GM21381 (cell line): ENCODE data around the gene NID1.
"Not testable (repeated sequence)": the region's sequence is repeated elsewhere in the genome, so short reads cannot be mapped to it uniquely, and the experiment has no call there.

Source experiments
- ATAC-seq: cut with Tn5 transposase; IDR thresholded peaks from one replicate; pipeline ENCODE4 v1.9.1; 2021; ENCODE audit warnings: mild to moderate bottlenecking, moderate library complexity; ENCODE audit not compliant: unreplicated experiment

The NID1 gene

DNA sequence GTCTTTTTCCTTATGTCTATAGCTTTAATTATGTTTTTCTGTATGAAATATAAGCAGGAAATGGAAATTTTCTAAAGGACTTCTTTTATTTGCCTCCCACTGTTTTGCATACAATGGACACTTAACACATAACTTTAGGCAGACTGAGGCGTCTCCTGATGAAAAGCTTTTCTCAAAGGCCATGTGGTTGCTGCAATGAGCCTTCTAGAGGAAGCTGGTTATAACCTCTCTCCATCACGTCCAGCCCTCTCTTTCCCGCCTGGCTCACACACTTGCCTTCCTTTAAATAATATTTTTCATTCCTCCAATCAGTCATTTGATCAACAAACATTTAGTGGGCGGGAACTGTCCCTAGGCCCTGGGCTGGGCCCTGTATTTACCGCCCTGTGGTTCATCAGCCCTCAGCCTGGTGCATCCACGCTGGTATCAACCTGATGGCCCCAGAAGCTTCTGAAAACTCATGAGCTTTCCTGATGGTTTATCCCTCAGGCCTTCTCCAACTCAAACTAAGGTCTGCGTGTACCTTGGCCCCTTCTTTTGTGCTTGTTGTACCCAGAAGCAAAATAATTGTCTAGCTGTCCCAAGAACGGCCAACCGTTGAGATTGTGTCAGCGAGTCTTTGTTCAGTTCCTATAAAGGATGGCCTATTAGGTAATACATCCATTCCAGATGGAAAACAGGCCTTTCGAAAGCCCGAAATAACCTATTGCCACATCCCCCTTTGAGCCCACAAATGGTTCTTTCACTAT, 122.8 kb downstream of the NID1 start:
- no peak for ATAC-seq

DNA sequence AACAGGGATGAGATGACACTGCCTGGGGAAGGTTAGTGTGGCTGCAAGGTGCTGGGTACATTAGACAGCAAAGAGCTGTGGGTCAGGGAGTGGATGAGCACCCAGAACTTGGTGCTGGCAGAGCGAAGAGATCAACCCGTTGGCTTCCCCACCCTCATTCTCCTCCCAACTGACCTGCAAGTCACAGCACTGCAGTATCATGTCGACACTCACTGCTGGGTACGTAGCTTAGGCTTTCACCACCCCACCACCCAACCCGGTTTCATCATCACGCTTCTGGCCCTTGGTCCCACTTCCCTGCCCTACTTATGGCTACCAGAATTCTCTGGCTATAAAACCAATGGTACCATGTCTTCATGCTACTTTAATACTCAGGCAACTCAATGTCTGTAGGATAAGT, 124.6 kb downstream of the NID1 start:
- no peak for ATAC-seq

DNA sequence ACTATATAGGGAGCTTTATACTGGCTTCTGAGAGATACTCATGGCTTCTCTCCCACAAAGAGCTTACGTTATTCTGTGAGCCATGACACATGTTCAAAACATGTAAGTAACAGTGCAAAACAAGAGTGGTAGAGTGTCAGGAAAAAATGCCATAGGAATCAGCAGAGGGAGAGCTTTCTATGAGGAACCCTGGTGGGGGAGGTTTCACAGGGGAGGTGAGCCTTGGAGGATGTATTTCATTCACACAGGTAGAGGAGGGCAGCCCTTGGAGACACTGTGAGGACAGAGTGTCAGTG, 125.5 kb downstream of the NID1 start:
- ATAC-seq = no peak

DNA sequence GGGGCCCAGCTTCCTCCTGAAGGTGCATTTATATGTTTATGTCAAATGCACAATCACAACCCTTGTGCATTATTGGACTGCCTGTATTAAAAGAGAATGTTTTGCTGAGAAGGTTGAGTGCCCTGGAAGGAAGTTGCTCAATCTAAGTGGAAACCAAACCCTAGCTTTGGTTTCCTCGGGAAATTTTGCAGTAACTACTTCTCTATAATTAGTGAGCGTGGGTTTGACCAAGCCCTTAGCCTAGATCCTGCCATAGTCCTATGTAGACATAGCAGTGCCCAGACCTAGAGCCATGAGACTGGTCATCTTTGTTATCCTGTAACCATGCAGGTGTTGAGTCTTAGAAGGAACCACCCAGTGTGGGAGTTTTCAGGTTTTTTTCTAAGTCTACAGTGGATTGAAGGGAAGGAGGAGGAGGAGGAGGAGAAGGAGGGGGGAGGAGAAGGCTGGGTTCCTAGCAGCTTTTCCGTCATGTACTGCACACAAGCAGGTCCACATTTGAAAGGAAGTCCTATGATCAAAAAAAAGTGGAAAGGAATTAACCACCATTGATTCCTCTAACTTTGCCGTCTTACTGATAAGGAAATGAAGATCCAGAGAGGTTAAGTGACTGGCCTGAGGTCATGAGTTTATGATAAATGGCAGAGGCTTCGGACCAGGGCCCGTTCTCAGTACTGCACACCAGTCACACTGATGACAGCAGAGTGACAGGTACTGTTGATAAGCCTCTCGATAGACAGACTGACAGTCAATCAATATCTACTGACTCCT, 126.0 kb downstream of the NID1 start:
- ATAC-seq = no peak

DNA sequence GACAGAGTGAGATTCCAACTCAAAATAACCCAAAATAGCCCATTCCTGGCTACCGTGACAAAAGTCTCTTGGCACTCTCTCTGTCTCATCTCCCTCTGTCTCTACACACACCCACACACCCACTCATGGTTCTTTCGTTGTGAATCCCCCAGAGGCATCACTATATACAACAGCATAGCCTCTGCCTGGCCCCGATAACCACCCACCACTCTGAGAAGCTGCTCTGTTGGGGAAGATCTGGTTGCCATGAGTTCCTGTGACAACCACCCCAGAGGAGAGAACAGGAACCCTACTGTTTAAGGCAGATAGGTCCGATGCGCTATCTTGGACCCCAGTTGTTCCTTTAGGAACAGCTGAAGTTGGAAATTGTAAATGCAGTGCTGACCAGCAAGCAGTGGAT, 127.8 kb downstream of the NID1 start:
- no peak for ATAC-seq

- no peak for ATAC-seq
Observed at GRCh38 chr1:235935235-235936225, 129.4 kb downstream of the NID1 start.

GRCh38 chr1:235933766-235934116, 131.1 kb downstream of the NID1 start:
- ATAC-seq = no peak

DNA sequence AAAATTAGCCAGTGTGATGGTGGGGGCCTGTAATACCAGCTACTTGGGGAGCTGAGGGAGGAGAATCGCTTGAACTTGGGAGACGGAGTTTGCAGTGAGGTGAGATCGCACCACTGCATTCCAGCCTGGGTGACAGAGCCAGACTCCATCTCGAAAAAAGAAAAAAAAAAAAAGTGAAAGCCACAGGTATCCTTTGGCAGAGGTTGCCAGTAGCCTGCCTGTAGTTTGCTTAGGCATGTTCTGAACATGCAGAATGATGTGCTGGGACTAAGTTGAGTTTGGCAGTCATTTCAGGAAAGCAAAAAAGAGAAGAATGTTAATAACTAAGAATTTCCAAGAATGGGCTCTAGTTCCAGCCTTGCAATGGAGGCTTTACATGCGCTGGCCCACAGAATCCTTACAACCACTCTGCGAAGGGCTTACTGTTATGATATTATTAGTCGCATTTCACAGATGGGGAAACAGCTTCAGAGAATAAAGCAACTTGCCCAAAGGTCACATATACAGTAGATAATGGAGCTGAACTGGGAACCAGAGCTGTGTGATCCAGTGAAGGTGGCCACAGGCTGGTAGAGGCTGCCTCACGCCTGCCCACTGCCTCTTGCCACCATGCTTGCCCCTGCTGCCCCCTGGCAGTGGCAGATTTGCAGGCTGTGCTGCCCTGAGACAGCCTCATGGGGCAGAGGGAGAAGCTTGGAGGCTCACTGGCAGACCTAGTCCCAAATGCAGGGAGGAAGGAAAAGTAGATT, 131.7 kb downstream of the NID1 start:
- no peak for ATAC-seq

- peak; percentile 51 for ATAC-seq
Observed at GRCh38 chr1:235932090-235932510, 132.8 kb downstream of the NID1 start.

DNA sequence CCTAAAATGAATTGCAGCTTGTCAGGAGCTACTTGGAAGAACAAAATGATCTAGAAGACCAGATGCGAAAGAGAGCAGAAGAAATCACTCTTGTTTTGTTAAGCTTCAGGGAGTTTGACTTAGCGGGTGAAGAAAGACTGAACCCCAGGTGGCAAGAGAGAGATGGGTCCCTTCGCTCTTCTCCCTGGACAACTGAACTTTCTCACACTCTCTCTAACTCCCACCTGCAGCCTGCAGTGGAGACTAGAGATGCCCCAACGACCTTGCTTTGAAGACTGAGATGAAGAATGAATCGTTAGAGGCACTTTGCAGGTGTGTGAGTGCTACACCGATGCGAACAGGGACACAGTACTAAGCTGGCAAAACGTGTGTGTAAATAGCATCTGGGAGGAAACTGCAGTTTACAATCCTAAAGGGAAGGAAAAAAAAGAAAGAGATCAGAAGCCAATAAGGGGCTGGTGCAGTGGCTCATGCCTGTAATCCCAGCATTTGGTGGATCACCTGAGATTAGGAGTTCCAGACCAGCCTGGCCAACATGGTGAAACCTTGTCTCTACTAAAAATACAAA, 133.6 kb downstream of the NID1 start:
- no peak for ATAC-seq

GRCh38 chr1:235930543-235930942, 134.3 kb downstream of the NID1 start:
- ATAC-seq = no peak

GRCh38 chr1:235929216-235929615, 135.7 kb downstream of the NID1 start:
- no peak for ATAC-seq

GRCh38 chr1:235928197-235928596, 136.7 kb downstream of the NID1 start:
- ATAC-seq = no peak

- ATAC-seq = not testable (repeated sequence)
Observed at GRCh38 chr1:235927551-235927950, 137.3 kb downstream of the NID1 start.
